ENCODE data around the gene RAPGEF2.
A peak's percentile ranks its signal among the peaks of the same experiment; 100 is the strongest.

RAPGEF2 gene

DNA sequence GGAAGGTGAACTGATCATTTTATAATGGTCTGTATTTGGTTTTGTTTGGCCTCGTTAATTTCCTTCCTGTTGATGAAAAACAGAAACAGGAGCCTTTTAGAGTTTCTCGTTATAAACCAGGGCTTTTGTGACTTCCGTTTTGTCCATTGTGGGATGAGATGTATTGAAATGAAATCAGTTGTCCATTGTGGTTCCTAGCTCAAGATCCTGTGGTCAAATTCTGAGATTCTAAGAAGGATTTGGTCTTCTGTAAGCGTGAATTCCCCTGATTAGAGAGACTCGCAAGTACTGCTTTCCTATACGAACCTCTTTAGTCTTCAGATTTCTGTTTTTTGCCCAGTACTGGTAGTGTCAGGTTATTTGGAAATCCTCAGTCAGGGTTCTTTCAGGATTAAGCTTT lies 101.7 kb downstream of the RAPGEF2 start:
- DNase-seq: no peak

DNA sequence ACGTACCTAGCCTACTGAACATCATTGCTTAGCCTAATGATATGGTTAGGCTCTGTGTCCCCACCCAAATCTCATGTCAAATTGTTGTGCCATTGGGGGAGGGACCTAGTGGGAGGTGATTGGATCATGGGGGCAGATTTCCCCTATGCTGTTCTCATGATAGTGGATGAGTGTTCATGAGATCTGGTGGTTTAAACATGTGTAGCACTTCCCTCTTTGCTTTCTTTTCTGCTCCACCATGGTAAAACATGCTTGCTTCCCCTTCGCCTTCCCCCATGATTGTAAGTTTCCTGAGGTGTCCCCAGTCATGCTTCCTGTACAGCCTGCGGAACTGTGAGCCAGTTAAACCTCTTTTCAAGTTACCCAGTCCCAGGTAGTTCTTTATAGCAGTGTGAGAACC lies 102.6 kb downstream of the RAPGEF2 start:
- no peak for DNase-seq

DNA sequence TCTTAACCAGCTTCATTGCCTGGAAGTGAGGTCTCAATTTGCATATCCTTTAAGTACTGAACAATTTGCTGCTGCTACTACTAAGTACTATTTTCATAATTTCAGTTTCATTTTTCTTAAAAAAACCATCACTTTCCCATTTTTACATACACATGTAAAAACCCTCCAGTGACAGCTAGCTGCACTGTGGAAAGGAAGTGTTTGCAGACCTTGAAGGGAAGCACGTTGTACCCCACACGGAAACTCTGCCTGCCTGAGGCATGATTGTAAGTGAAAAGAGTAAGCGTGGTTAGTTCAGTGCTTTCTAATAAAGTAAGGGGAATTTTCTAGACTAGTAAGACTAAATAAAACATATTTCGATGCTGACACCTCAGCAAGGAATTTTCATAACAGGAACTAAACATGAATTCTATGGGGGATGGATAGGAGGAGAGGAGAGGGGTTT lies 103.6 kb downstream of the RAPGEF2 start:
- DNase-seq: no peak

DNA sequence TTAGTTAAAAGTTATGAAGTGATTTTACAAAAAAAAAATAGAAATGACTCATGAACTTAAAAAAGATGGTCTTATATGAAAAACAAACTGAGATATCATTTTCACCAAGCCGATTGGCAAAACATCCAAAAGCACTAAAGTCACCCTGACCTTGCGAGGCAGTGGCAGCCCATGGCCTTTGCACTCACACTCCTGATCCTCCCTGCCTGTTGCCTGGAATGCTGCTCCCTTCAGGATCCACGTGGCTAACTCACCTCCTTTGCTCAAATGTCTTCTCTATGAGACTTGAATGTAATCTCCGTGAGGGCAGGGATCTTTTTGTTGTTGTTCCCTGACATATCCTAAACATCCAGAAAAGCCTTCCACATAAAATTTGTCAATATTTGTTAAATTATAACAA lies 106.4 kb downstream of the RAPGEF2 start:
- DNase-seq: no peak

DNA sequence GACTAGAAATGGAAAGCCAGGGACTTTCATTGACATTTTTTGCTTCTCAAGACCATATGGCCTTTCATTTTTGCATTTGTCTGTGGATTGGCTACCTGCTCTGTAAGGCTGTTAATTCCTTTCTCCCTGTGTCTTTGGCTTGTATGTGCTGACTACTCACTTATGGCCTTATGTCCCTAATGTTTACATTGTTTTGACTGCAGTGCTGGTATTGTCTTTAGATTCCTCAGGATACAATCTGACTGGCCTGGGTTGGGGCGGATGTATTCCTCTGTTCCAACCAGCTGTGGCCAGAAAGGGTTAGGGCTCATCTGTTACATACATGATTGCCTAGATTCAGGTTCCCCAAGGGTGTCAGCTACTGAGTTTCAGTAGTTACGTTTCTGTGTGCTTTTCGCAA lies 108.1 kb downstream of the RAPGEF2 start:
- DNase-seq: no peak

DNA sequence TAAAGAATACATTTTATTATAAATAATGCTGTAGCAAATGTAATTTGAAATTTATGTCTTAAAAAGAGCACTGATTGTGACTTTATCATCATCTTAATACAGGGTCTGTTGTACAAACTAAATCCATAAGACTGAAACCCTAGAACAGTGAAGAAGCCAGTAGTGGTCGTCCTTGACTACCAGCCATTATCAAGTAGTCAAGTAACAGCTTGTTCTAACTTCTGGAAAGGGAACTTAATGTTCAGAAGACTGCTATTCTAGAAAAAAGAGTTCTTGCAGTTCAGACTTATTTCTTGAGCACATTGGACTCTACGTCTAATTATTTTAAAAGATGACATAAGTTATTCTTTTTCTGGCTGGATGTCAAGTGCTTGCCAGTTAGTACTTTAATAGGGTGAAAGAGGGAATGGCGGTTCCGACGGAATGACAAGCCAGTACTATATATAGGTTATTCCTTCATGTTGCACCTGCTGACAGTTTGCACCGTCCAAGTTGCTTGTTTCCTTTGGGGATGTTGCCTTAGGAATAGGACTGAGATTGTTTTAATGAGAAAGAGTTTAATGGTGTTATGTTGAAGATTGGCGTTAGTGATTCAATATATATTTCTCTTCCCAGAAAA lies 109.9 kb downstream of the RAPGEF2 start:
- DNase-seq: no peak

DNA sequence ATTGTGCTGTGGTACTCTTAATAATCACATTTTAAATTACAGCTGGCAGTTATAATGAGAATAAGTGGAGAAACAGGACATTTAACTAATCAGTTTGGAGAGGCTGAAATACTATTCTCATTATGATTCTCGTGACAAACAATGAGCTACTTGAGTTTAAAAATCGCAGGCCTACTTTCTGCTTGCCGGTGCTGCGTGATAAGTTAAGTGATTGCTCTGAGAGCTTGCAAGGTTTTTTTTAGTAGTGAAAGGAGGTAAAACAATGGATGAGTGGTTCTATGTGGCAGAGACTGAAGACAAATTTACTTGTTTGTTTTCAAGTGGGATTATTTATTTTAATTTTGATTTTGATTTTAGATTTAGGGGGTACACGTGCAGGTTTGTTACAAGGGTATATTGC lies 114.0 kb downstream of the RAPGEF2 start:
- no peak for DNase-seq

DNA sequence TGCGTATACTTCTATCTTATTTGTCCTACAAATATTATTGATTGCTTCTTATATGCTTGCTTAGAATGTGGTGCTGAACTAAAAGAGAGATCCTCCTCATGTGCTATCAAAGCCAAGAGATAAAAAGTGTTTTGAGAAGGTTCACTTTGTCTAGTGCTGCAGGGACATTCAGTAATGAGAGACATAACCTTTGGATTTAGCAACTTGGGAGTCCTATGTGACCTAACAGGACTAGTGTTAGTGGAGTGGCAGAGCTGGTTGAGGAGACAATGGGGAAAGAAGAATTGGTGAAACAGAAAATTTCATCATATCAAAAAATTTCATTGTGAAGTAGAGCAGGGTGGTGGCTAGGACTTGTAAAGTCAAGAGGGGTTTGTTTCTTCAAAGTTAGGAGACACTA lies 117.0 kb downstream of the RAPGEF2 start:
- DNase-seq: no peak

DNA sequence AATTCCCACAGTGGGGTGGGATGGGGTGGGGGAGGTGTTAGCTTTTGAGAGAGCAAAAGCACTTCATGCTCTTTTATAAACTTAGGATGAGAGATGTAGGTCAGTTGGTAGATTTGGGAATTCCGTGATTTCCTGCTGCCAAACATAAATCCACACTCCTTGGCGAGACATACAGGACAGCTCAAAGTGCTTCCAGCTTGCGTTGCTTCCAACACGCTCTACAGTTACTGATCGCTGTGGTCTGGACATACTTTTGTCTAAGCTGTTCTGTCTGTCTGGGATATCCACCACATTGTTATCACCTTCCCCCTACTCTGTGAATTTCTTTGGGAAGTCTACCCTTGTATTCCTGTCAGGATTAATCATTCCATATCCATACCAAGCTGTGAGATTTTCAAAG lies 117.5 kb downstream of the RAPGEF2 start:
- DNase-seq: no peak

DNA sequence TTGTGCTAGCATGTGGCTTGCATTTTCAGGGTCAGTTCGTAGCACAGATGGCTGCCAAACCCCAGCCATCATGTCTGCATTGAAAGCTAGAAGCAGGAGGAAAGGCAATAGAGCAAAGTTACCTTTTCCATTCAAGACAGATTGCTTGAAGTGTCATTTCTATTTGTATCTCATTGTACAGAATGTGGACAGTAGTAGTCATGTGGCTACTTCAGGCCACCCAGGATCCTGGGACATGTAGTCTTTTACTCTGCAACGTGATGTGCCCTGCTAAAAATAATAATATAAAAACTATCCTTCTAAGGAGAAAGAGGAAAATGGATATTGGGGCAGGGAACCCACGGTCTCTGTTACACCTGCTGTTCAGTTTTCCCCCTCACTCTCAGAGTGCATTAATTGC lies 118.4 kb downstream of the RAPGEF2 start:
- DNase-seq: no peak

DNA sequence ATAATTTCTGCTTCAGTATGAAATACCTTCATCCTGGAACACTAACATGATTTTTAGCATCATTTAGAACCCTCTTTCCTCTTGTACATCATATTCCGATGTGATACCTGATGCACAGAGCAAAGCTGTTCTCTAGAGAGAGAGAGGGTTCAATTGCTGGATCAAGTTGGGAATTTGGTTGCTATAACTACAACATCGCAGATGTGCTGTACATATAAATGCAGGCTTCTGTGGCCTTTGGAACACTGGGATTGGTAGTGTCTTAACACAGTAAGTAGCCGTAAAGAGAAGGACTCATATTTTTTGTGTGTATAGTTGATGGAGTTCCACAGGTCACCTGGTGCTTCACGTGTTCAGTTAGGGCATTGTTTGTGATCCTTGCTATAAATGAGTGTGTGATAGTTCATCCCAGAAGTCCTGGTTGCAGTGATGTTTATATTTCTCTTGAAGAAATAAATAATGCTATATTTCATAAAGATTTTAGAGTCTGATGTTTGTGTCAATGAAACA lies 119.2 kb downstream of the RAPGEF2 start:
- no peak for DNase-seq

DNA sequence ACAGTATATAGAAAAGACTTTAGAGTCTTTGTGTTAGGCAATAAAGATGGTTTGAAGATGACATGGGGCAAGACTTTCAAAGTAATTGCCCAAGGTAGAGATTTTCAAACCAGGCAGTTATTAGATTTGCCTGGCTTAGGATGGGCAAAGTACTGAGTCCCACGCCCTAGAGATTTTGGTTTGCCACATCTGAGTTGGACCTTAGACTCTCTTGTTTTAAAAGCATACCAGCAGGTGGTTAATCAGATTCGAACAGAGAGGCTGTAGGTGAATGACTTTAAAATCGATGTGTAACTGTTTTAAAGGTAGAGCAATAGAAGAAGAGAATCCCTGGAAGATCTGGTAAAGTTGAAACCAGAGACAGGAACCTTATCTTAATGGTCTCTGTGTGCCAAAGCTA lies 121.5 kb downstream of the RAPGEF2 start:
- DNase-seq: no peak

DNA sequence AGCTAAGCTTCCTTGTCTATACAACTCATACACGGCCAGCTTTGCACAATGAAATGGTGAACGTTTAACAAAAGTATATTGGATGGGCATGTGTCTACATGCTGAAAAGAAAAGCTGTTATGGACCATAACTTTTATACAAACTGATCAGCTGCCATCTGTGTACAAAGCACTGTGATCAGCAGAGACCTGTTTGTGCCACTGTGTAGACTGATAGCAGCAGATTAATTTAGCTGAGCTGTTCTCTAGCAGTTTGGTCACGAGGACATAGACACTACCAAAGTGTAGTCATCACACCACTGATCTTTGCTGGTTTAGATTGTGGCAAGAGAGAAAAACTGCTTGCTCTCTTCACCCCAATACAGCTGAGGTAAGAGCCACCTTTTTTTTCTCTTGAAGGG lies 124.5 kb downstream of the RAPGEF2 start:
- DNase-seq: no peak

DNA sequence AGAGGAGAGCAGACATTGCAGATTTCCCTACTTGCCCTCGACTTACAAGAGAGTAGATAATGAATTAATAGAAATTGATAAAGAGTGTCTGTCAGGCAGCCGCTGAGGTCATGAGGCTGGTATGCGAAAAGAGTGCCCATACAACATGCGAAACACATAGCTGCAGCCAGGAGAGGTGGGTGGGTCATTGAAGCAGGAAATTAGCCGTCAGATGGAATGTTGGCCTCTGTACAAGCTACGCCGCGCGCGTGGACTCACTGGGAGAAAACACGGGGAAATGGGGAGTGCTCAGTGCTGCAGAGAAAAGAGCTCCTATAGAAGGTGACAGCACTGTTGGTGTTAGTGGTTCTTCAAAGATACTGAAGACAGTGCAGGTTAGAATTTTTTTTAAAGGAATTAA lies 125.1 kb downstream of the RAPGEF2 start:
- DNase-seq: peak; percentile 70

DNA sequence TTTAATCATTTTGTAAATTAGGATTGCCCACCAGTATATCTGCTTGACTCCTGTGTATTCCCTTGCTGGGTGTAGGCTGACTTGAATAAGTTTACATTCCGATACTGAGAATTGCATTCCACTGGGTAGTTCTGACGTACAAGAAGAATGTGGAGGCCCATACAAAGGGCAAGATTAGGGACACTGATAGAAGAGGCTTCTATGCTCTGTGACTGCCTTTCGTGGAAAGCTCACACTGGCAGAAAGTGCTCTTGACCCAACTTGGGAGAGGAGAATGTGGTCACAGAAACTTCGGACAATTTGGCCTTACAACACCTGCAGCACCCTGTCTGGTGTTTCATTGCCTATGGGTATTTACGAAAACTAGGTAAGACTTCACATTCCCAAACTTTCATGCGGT lies 126.3 kb downstream of the RAPGEF2 start:
- peak; percentile 55 for DNase-seq

DNA sequence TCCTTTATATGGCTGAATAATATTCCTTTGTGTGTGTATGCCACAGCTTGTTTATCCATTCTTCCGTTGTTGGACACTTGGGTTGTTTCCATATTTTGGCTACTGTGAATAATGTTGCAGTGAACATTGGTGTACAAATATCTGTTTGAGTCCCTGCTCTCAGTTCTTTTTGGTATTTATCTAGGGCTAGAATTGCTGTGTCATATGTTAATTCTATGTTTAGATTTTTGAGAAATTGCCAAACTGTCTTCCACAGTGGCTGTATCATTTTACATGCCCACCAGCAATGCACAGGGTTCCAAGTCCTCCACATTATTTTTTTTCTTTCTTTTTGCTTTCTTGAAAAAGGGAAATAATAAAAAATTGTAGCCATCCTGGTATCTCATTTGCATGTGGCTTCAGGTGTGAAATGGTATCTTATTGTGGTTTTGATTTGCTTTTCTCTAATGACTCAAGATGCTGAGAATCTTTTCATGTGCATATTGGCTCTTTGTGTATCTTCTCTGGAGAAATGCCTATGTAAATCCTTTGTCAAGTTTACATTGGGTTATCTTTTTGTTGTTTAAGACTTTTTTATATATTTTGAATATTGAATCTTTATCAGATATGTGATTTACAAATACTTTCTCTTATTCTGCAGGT lies 129.7 kb downstream of the RAPGEF2 start:
- DNase-seq: no peak

DNA sequence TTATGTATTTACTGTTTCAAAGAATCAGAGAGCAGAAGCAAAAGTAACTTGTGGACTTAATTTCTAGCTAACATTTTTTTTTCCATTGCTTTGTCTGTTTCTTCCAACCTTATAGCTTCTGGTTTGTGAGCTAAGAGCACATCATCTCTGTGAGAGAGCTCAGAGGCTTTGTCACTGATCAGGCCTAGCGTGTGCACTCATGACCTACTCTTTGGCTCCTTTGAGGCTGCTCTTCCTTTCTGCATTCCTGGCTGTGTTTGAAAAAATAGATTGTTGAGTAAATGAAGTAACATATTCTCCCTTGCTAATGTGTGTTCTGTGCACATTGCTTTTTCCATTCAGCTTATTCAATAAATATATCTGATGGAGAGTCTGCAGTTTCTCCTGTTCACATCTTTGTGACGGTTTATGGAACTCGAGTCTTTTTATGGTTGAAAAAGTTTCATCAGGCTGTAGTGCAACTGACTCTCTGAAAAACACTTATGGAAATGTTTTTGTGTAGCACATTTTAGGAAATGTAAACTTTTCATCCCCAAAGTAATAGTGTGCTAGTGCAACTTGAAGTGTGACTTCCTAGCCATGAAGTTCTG lies 133.0 kb downstream of the RAPGEF2 start:
- DNase-seq: no peak

DNA sequence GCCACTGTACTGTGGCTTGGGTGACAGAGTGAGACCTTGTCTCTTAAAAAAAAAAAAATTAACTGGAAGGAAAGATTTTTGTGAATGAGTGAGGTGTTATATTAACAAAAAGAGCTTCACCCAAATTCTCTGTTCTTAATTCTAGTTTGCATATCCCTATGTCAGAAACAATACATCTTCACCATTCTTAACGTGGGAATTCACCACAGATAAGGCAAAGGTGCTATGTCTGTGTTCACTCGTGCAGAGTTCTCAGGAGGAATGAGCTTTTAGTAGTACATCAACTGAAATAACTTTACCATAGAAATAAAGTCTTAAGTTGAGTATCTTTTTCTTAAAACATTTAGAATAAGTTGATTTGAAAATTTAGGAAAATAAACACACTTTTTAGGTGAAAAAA lies 135.1 kb downstream of the RAPGEF2 start:
- no peak for DNase-seq

DNA sequence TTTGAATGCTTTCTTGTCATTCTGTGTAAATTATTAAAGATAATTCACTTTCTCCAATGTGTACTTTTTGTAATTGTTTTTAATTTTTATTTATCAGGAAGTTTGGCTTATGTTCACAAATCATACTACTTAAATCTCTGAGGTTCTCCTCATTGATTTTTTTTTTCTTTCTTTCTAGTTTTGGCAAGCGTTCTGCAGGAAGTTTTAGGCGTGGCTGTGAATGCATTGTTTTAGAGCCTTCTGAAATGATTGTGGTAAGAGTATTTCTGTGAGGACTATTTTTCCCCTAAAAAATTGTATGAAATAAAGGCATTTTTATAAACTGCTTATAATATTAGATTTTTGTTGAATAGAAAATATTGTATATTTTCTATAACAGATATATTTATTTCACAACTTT lies 135.8 kb downstream of the RAPGEF2 start:
- no peak for DNase-seq

DNA sequence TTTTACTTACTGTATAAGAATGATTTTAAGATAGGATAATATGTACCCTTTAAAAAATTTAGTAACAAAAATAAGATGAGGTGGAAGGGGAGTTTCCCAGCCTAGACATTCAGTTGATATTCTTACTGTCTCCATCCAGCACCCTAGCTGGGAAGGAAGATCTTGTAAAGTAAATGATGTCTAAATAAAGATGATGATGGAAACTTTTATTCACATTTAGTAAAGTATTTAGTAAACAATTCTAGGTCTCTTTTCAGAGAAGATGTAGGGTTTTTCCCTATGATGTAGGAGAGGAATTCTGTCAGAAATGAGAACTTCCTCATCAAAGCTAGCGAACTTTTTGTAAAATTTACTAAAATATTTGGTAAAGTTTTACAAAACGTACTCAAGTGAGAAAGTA lies 136.8 kb downstream of the RAPGEF2 start:
- DNase-seq: no peak

DNA sequence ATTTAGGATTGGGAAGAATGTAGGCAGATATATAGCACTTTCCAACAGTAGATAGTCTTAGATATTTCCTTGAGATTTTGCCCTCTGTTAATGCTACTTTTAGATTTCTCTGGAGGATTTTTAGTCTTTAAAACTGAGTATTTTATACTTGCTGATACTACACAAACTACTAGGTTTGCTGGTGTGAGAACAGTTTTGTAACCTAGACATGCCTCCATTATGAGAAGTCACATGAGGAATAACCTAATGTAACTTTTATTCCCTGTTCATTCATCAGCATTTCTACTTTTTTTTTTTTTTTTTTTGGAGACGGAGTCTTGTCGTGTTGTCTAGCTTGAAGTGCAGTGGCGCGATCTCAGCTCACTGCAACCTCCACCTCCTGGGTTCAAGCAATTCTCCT lies 137.2 kb downstream of the RAPGEF2 start:
- no peak for DNase-seq

DNA sequence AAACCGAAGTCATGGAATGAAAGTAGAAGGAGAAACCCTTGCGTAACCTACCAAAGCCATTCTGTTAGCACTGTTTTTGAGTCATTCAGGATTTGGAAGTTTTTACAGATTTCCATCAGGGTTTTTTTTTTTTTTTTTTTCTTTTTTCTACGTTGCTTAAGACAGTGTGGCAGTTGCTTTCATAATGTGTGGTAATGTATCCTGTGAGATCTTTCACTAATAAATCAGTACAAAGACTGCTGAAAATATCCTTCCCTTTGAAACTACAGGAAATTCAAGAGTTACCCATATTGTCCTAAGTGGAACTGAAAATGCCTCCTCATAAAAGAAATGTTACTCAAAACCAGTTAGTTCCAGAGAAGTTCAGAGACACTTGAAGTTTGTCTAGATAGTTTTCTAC lies 137.8 kb downstream of the RAPGEF2 start:
- DNase-seq: no peak

DNA sequence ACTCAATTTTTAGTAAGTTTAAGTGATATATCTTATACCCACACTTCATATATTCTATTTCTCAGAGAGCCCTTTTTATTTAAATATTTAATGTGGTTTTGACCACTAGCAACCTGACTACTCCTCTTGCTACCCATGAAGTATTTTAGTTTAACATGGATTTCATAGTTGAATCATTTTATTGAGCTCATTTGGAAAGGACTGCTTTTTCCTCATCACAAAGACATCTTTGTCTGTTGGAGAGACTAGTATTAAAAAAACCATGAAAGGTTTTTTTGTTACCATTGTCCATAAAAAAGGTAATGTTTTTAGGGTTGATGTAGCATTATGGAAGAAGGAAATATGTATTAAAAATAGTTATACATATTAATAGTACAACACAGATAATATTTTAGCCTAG lies 139.5 kb downstream of the RAPGEF2 start:
- no peak for DNase-seq

DNA sequence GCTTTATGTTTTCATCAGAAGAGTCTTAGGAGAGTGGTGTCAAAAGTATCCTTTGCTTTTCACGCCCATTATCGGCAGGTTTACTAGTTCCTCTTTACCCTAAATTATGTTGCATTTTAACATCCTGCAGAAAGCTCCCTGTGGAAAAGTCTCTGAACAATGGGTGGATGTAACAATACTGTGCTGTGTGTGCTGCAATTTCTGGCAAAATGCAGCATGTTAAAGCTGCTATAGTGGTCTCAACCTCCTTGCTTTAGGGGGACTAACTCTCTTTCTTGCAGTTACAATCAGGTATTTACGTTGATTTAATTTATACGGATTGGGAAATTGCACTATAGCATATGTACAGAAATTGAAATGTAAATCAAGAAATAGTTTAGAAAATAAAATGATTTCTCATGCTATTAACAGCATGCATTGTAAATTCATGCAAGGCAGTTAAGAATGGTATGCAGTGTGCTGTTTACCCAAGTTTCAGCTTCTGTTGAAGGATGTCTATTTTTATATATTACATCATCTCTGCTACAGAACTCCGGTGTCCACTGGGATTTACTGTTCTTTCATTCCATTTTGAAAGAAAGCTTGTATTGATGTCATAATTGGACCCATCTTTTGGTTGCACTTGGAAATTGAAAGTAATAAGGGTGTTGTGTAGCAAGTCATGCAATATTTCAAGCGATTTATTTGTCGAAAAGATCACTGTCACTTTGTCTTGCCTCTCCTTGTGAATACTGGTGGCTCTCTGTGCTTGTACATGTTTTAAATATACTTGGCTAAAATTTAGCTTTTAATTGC lies 145.7 kb downstream of the RAPGEF2 start:
- peak; percentile 42 for DNase-seq

All from HCEC 1CT (cell line).